ENCODE results near the gene PRKCG. TPM values are rescaled to one million over a fixed set of nuclear protein-coding genes. Genes with fewer than 3 reads are reported as not detected.
"Not testable (repeated sequence)": the region's sequence is repeated elsewhere in the genome, so short reads cannot be mapped to it uniquely, and the experiment has no call there.

The PRKCG gene
- polyA plus RNA-seq, 1 experiment, result 0.09 TPM

GRCh38 chr19:53945441-53945840, 63.4 kb downstream of the PRKCG start:
- TF ChIP-seq CTCF (IDR thresholded peaks at IDR 0.05; ENCODE audit: low read depth, low read length), result no peak
- DNase-seq (ENCODE audit: low read depth, low spot score), result no peak
- H3K9me3 ChIP-seq (ENCODE audit: control insufficient read depth, insufficient read depth, low read length), result peaks cover 10% of the 10 kb centered on the region
- CTCF ChIA-PET, result interaction anchor here (0.5 to 0.6 kb wide), 2 partner anchors 79 to 81 kb away, joined by 4 to 8 read pairs; no protein-coding TSS in a partner anchor
- peaks cover 20% of the 10 kb centered on the region for H3K27me3 ChIP-seq (ENCODE audit: control insufficient read depth, insufficient read depth, low read length)
- POLR2A ChIA-PET, result no interaction called here
- H3K27ac ChIP-seq (ENCODE audit: low read depth, low read length), result no peak overlapping the region
- no peak overlapping the region for H3K4me3 ChIP-seq (ENCODE audit: low read depth, low read length)

DNA sequence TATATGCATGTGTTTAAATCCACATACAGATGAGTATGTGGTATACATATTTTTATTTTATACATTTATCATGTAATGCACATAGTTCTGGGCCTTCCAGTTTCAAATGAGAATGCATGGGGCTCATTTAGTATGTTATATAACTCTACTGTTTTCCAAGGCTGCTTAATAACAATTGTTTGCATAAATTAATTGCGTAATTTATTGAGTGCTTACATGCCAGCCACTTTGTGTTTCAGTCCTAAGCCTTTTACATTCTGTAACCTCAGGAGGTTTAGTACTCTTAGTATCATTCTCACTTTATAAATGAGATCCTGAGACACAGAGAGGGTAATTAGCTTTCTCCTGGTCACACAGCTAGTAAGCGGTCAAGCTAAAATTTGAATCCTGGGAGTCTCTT, 64.0 kb downstream of the PRKCG start:
- H3K27ac ChIP-seq (ENCODE audit: low read depth, low read length), result no peak overlapping the region
- TF ChIP-seq CTCF (IDR thresholded peaks at IDR 0.05; ENCODE audit: low read depth, low read length), result no peak
- CTCF ChIA-PET, result interaction anchor here (0.5 kb wide), 1 partner anchor 78 kb away, joined by 4 read pairs; no protein-coding TSS in a partner anchor

GRCh38 chr19:53947624-53948023, 65.6 kb downstream of the PRKCG start:
- POLR2A ChIA-PET, result interaction anchor here (0.7 kb wide), 1 partner anchor 147 kb away, joined by 3 read pairs; no protein-coding TSS in a partner anchor
- Histone ChIP-seq H3K27ac (ENCODE audit: low read depth, low read length) (no peak overlapping the region), H3K9me3 (ENCODE audit: control insufficient read depth, insufficient read depth, low read length) (peaks cover 2% of the 10 kb centered on the region), H3K27me3 (ENCODE audit: control insufficient read depth, insufficient read depth, low read length) (peaks cover 14% of the 10 kb centered on the region), H3K4me3 (ENCODE audit: low read depth, low read length) (no peak overlapping the region)
- DNase-seq (ENCODE audit: low read depth, low spot score), result no peak
- CTCF ChIA-PET, result interaction anchor here (0.8 to 1.9 kb wide), 4 partner anchors 8 to 154 kb away, joined by 3 to 7 read pairs (median 3); no protein-coding TSS in a partner anchor
- 0 out of 2 replicates have a peak, but pooled peaks have one; percentile 8 for TF ChIP-seq CTCF (IDR thresholded peaks at IDR 0.05; ENCODE audit: low read depth, low read length)

More for the DNA sequence above, 64.0 kb downstream of the PRKCG start:
- DNase-seq (ENCODE audit: low read depth, low spot score), result no peak
- Histone ChIP-seq H3K4me3 (ENCODE audit: low read depth, low read length) (no peak overlapping the region), H3K9me3 (ENCODE audit: control insufficient read depth, insufficient read depth, low read length) (peaks cover 10% of the 10 kb centered on the region), H3K27me3 (ENCODE audit: control insufficient read depth, insufficient read depth, low read length) (peaks cover 20% of the 10 kb centered on the region)
- POLR2A ChIA-PET, result no interaction called here

GRCh38 chr19:53948611-53949010, 66.6 kb downstream of the PRKCG start:
- POLR2A ChIA-PET; H3K9me3 ChIP-seq (ENCODE audit: control insufficient read depth, insufficient read depth, low read length); H3K27ac ChIP-seq (ENCODE audit: low read depth, low read length); H3K27me3 ChIP-seq (ENCODE audit: control insufficient read depth, insufficient read depth, low read length); DNase-seq (ENCODE audit: low read depth, low spot score); H3K4me3 ChIP-seq (ENCODE audit: low read depth, low read length): not testable (repeated sequence)
- CTCF ChIA-PET, result interaction anchor here (0.8 to 1.9 kb wide), 3 partner anchors 9 to 155 kb away, joined by 3 to 7 read pairs (median 3); no protein-coding TSS in a partner anchor

DNA sequence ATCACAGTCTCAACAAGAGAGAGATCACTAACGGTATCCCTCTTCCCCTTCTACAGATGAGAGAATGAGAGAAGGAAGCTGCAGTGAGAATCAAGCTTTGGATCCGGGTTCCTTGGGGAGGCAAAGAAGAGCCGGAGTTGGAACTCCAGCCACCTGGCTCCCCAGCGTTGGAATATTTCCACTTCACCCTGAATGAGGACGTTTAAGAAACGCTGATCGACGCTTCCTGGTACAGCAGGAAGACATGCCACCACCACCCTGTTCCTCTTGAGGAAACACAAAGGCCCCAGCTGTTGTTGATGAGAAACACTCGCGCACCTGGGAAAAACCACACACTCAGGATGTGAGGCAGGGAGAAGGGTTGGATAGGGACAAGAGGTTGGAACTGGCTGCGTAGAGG, 69.4 kb downstream of the PRKCG start:
- Histone ChIP-seq H3K4me3 (ENCODE audit: low read depth, low read length) (no peak overlapping the region), H3K27ac (ENCODE audit: low read depth, low read length) (no peak overlapping the region), H3K9me3 (ENCODE audit: control insufficient read depth, insufficient read depth, low read length) (no peaks in the 10 kb centered on the region), H3K27me3 (ENCODE audit: control insufficient read depth, insufficient read depth, low read length) (no peaks in the 10 kb centered on the region)
- DNase-seq (ENCODE audit: low read depth, low spot score), result no peak
- ChIA-PET CTCF (no interaction called here), POLR2A (no interaction called here)
- TF ChIP-seq CTCF (IDR thresholded peaks at IDR 0.05; ENCODE audit: low read depth, low read length), result no peak

All from AG04450 (cell line).